Measurements from ENCODE around the gene MRPL23. TPM values are rescaled to one million over a fixed set of nuclear protein-coding genes. Genes with fewer than 3 reads are reported as not detected.

MRPL23 gene
- total and polyA plus RNA-seq, 9 of the 15 experiments (the other 6 are each of a cell fraction or from before 2014, with no cell fraction given) = 0.44 to 109 (median 37.4) TPM

GRCh38 chr11:1953489-1954266, 6.5 kb downstream of the MRPL23 start:
- H3K4me1 ChIP-seq (replicated peaks in 1 of 2; ENCODE audit: control insufficient read depth in 2 of 2, insufficient read depth in 2 of 2, low read length in 2 of 2) = no peaks in the 10 kb centered on the region
- no peaks in the 10 kb centered on the region for H3K36me3 ChIP-seq (ENCODE audit: control insufficient read depth, insufficient read depth, low read length)
- DNase-seq (ENCODE audit: extremely low read depth in 1 of 4, low spot score in 3 of 4) (no peak), ATAC-seq (peak; percentile 89), FAIRE-seq (peak; percentile 71)
- POLR2A ChIA-PET = no interaction called here
- CTCF ChIA-PET (ENCODE audit: low intra/inter-chr PET ratio) = interaction anchor here (0.6 to 4.8 kb wide), 3 partner anchors 47 to 309 kb away, joined by 3 to 53 read pairs (median 3); no protein-coding TSS in a partner anchor
- WGBS (ENCODE audit: insufficient coverage, low coverage, missing lambda C conversion rate) = 20% methylated on average over 1 of the region's 23 CpGs
- intact Hi-C loops (cut with micrococcal nuclease) (no loop called here), in situ Hi-C loops (cut with MboI) (no loop called here)
- no peaks in the 10 kb centered on the region for H3K79me2 ChIP-seq (ENCODE audit: control insufficient read depth, insufficient read depth, low read length)
- no peaks in the 10 kb centered on the region for H3K9me1 ChIP-seq (ENCODE audit: control insufficient read depth, insufficient read depth, low read length)
- H3K4me2 ChIP-seq (ENCODE audit: insufficient read depth, low read length) = no peak overlapping the region
- no peak overlapping the region for H3K27ac ChIP-seq (ENCODE audit: extremely low read depth, low read depth, low read length)
- TF ChIP-seq CBX2 (IDR thresholded peaks at IDR 0.05; ENCODE audit: insufficient read depth, low read length, poor library complexity, severe bottlenecking) (no peak), NR2F6 (CRISPR knock-in tag; IDR thresholded peaks at IDR 0.05) (no peak), ETV6 (IDR thresholded peaks at IDR 0.05; ENCODE audit: borderline replicate concordance in 1 of 2, low read depth in 2 of 2, low read length in 1 of 2) (no peak), ETV6 (CRISPR knock-in tag; IDR thresholded peaks at IDR 0.05; ENCODE audit: borderline replicate concordance) (no peak), POLR2AphosphoS2 (IDR thresholded peaks at IDR 0.05; ENCODE audit: low read length) (no peak), MED1 (CRISPR knock-in tag; IDR thresholded peaks at IDR 0.05; ENCODE audit: borderline replicate concordance) (no peak)
- TF ChIP-seq, protein P1, sequence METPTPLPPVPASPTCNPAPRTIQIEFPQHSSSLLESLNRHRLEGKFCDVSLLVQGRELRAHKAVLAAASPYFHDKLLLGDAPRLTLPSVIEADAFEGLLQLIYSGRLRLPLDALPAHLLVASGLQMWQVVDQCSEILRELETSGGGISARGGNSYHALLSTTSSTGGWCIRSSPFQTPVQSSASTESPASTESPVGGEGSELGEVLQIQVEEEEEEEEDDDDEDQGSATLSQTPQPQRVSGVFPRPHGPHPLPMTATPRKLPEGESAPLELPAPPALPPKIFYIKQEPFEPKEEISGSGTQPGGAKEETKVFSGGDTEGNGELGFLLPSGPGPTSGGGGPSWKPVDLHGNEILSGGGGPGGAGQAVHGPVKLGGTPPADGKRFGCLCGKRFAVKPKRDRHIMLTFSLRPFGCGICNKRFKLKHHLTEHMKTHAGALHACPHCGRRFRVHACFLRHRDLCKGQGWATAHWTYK (CRISPR knock-in tag; IDR thresholded peaks at IDR 0.05) = no peak
- TF ChIP-seq, protein P2, sequence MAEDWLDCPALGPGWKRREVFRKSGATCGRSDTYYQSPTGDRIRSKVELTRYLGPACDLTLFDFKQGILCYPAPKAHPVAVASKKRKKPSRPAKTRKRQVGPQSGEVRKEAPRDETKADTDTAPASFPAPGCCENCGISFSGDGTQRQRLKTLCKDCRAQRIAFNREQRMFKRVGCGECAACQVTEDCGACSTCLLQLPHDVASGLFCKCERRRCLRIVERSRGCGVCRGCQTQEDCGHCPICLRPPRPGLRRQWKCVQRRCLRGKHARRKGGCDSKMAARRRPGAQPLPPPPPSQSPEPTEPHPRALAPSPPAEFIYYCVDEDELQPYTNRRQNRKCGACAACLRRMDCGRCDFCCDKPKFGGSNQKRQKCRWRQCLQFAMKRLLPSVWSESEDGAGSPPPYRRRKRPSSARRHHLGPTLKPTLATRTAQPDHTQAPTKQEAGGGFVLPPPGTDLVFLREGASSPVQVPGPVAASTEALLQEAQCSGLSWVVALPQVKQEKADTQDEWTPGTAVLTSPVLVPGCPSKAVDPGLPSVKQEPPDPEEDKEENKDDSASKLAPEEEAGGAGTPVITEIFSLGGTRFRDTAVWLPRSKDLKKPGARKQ (CRISPR knock-in tag; IDR thresholded peaks at IDR 0.05) = no peak
- no TSS peak for BruUV-seq (replicated peaks)
- H3K9ac ChIP-seq (ENCODE audit: insufficient read depth in 1 of 2, low read depth in 2 of 2, low read length in 2 of 2) = no peak overlapping the region
- no peak overlapping the region for H3K4me3 ChIP-seq
- H3K9me3 ChIP-seq (replicated peaks; ENCODE audit: control insufficient read depth, insufficient read depth, low read depth, low read length) = no peaks in the 10 kb centered on the region
- no peak overlapping the region for H2AFZ ChIP-seq (ENCODE audit: low read depth, low read length)
- no peaks in the 10 kb centered on the region for H3K27me3 ChIP-seq (ENCODE audit: control insufficient read depth in 2 of 2, insufficient read depth in 2 of 2, low read length in 2 of 2)
- no peaks in the 10 kb centered on the region for H4K20me1 ChIP-seq (replicated peaks; ENCODE audit: control insufficient read depth, insufficient read depth, low read length)

Data from K562 (cell line).